HG03095 (cell line): ENCODE results near the gene EPHA3.

Source experiments
- ATAC-seq: cut with Tn5 transposase; IDR thresholded peaks from one replicate; pipeline ENCODE4 v1.9.1; 2021; ENCODE audit warnings: moderate library complexity; ENCODE audit not compliant: unreplicated experiment

Gene EPHA3

DNA sequence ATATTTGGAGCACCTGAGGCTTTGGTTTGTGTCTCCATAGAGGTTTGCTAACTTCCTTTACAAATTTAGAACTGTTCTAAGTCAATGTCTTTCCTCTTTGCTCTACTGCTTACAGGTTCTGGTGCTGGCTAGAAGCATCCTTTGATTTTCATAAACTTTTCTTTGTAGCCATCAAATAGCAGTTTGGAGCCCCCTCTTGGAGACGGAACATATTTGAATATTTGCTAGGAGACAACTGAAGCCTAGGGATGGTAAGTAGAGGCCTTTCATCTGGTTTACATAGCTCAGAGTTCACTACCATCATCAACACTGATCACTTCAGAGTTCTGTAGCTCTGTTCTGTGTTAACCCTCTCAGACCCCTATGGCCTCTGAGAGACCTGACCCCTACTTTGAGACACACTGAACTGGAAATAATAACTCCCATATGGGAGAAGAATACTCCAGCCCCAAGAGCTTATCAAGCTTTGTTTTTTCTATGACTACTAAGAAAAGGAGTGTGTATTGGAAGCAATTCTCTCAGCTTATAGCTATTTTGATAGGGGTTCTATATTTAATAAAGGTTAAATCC, 420.4 kb downstream of the EPHA3 start:
- no peak for ATAC-seq
